Ovary (tissue), 9 donors: ENCODE results near the gene STAT5B. TPM values are rescaled to one million over a fixed set of nuclear protein-coding genes. Genes with fewer than 3 reads are reported as not detected.

ENCODE experiments used
- DNase-seq, 5 donors: peaks; one replicate each; pipeline ENCODE4 v3.0.0-alpha.2; 2019 to 2020
- H3K27ac ChIP-seq, 2 donors: fragments of 200-600 bp; one replicate each; pipeline versions ENCODE4 v1.5.1 to v1.8.0; 2019 to 2022
- H3K27me3 ChIP-seq: fragments of 200-600 bp; one replicate; pipeline ENCODE4 v1.8.0; 2022
- H3K36me3 ChIP-seq: fragments of 200-600 bp; sonication (generic); one replicate; pipeline ENCODE4 v1.5.1; 2019
- H3K4me1 ChIP-seq: one replicate; pipeline ENCODE4 v1.8.1; 2013; ENCODE audit warnings: mild to moderate bottlenecking, moderate library complexity; ENCODE audit not compliant: insufficient read depth
- H3K4me3 ChIP-seq: fragments of 200-600 bp; sonication (generic); one replicate; pipeline ENCODE4 v1.5.1; 2017
- H3K9me3 ChIP-seq, 2 donors: fragments of 200-600 bp in 1 of 2; sonication (generic) in 1 of 2; one replicate each; pipeline versions ENCODE4 v1.5.1 to v1.8.1; 2013 to 2019; ENCODE audit warnings: mild to moderate bottlenecking in 1 of 2, moderate library complexity in 1 of 2
- CTCF ChIP-seq, 3 donors: fragments of 450-650 bp in 2 of 3; fragments of 200-600 bp in 1 of 3; IDR thresholded peaks; one replicate each; pipeline versions ENCODE4 v1.5.1 to v1.8.0; 2016 to 2022; ENCODE audit warnings: antibody characterized with exemption in 3 of 3, mild to moderate bottlenecking in 1 of 3
- EP300 ChIP-seq: sonication (generic); formaldehyde crosslinking; IDR thresholded peaks from one replicate; pipeline ENCODE4 v1.6.1; 2017; ENCODE audit warnings: antibody characterized with exemption
- POLR2A ChIP-seq: fragments of 450-650 bp; IDR thresholded peaks from one replicate; pipeline ENCODE4 v1.6.1; 2017; ENCODE audit warnings: antibody characterized with exemption, mild to moderate bottlenecking, moderate library complexity
- WGBS, 3 donors: extraction: QIAGEN DNeasy Blood & Tissue Kit in 1 of 3; methylation state at CpG; one replicate each; pipeline versions ENCODE4 v1.1.5 to v1.1.7; 2013 to 2017; 5-methylcytosine and 5-hydroxymethylcytosine counted together
- intact Hi-C, 4 donors: fragments of 100-400 bp; cut with DNase I; formaldehyde crosslinking; loops; one replicate each; pipeline versions ENCODE4 v1.11.0 to v1.15.1; 2022 to 2023
- polyA plus RNA-seq, 2 donors: library from polyadenylated mRNA; stranded (reverse); fragments of 200-250 nt in 1 of 2; fragments of 350-450 nt in 1 of 2; fragmentation: Illumina TruSeq in 1 of 2; extraction: RNeasy Lipid Tissue Mini Kit (QIAGEN cat#74804) in 1 of 2; gene quantifications; one replicate each; pipeline ENCODE4 v1.2.3, GENCODE V29; 2013 to 2014
- total RNA-seq, 7 donors: library from RNA; depleted of rRNA in 2 of 7; stranded (reverse); fragments of >200 nt in 2 of 7; fragmentation: NEBNext Ultra II Directional in 3 of 7; extraction: Animal tissue kit (Norgen Biotek cat#: 25700) in 3 of 7; gene quantifications; one replicate each; pipeline versions ENCODE4 v1.1.0 to v1.2.4, GENCODE V29; 2016 to 2023
- donor health status: DM: no; HTN: no; CAD: no; lungs with moderate emphysema.
- donor health status: DM: no; HTN: no; CAD: no.
- donor health status: Bipolar disorder and iron deficiency.
- donor health status: DM: yes; HTN: yes; CAD: no.
- donor health status: DM: no; HTN: no; CAD: no.
- donor health status: DM: yes; HTN: yes; CAD: no.

STAT5B gene
- total and polyA plus RNA-seq, 9 donors, result 66.1 to 176 (median 108) TPM

GRCh38 chr17:42253578-42253977 lies 22.6 kb downstream of the STAT5B start:
- WGBS, 3 donors, result 97 to 99% (median 98%) methylated on average over 5 of the region's 5 CpGs
- H3K4me3 ChIP-seq, result no peak overlapping the region
- DNase-seq, result no peak
- H3K36me3 ChIP-seq, result no peaks in the 10 kb centered on the region
- H3K9me3 ChIP-seq, result no peaks in the 10 kb centered on the region
- no peak overlapping the region for H3K27ac ChIP-seq
- no peak for TF ChIP-seq POLR2A
- TF ChIP-seq EP300, result no peak
- TF ChIP-seq CTCF (IDR thresholded peaks at IDR 0.05), result no peak
- no peaks in the 10 kb centered on the region for H3K27me3 ChIP-seq
- peaks cover 4% of the 10 kb centered on the region for H3K4me1 ChIP-seq
- intact Hi-C loops, result no loop called here

- intact Hi-C loops, result no loop called here
- Histone ChIP-seq H3K27ac (no peak overlapping the region), H3K36me3 (no peaks in the 10 kb centered on the region), H3K4me3 (no peak overlapping the region), H3K4me1 (peaks cover 4% of the 10 kb centered on the region), H3K9me3 (no peaks in the 10 kb centered on the region), H3K27me3 (no peaks in the 10 kb centered on the region)
- no peak for DNase-seq
- no peak for TF ChIP-seq CTCF (IDR thresholded peaks at IDR 0.05)
- TF ChIP-seq POLR2A, result no peak
- TF ChIP-seq EP300, result no peak
- WGBS, 3 donors, result 43 to 56% (median 50%) methylated on average over 4 of the region's 4 CpGs
Measured at GRCh38 chr17:42252597-42253550, 23.3 kb downstream of the STAT5B start.

GRCh38 chr17:42251115-42251514 lies 25.1 kb downstream of the STAT5B start:
- H3K9me3 ChIP-seq, result no peaks in the 10 kb centered on the region
- H3K36me3 ChIP-seq, result no peaks in the 10 kb centered on the region
- DNase-seq, result no peak
- 56 to 60% (median 58%) methylated on average over 2 of the region's 2 CpGs for WGBS, 3 donors
- TF ChIP-seq POLR2A, result no peak
- no peak for TF ChIP-seq EP300
- peaks cover 4% of the 10 kb centered on the region for H3K4me1 ChIP-seq
- intact Hi-C loops, result no loop called here
- H3K27me3 ChIP-seq, result no peaks in the 10 kb centered on the region
- no peak overlapping the region for H3K27ac ChIP-seq
- no peak overlapping the region for H3K4me3 ChIP-seq

- peaks cover 8% of the 10 kb centered on the region for H3K4me1 ChIP-seq
- DNase-seq, result no peak
- intact Hi-C loops, result no loop called here
- no peaks in the 10 kb centered on the region for H3K27me3 ChIP-seq
- H3K27ac ChIP-seq, result peak overlapping the region in 1 of 2 donors; percentile 98
- no peaks in the 10 kb centered on the region for H3K9me3 ChIP-seq
- no peaks in the 10 kb centered on the region for H3K36me3 ChIP-seq
- no peak for TF ChIP-seq CTCF (IDR thresholded peaks at IDR 0.05)
- TF ChIP-seq EP300, result no peak
- no peak for TF ChIP-seq POLR2A
- WGBS, 3 donors, result 75 to 81% (median 76%) methylated on average over 14 of the region's 14 CpGs
- H3K4me3 ChIP-seq, result no peak overlapping the region
Measured at GRCh38 chr17:42249681-42250446, 26.3 kb downstream of the STAT5B start.
